ENCODE measurements around the gene SH2D6. TPM values are rescaled to one million over a fixed set of nuclear protein-coding genes. Genes with fewer than 3 reads are reported as not detected.

Gene SH2D6
- total RNA-seq, 1 experiment from 2014 or later: 0.37 TPM

GRCh38 chr2:85422072-85422457 is 3.6 kb downstream of the SH2D6 start:
- Histone ChIP-seq H3K9me2 (replicated peaks; ENCODE audit: insufficient read depth, low read length) (no peaks in the 10 kb centered on the region), H3K36me3 (ENCODE audit: insufficient read depth, low read length) (no peaks in the 10 kb centered on the region), H3K4me2 (ENCODE audit: low read depth, low read length, poor library complexity, severe bottlenecking) (no peak overlapping the region), H3K9ac (ENCODE audit: low read length) (no peak overlapping the region), H3K79me2 (ENCODE audit: low read length) (peaks cover 7% of the 10 kb centered on the region; the same call in 1 of the 2 replicates), H4K20me1 (ENCODE audit: insufficient read depth, low read depth, low read length) (no peaks in the 10 kb centered on the region), H3K27ac (ENCODE audit: low read length) (no peak overlapping the region), H3K4me1 (ENCODE audit: low read length) (peaks cover 28% of the 10 kb centered on the region), H3K4me3 (ENCODE audit: low read length) (no peak overlapping the region), H3K9me3 (ENCODE audit: low read length) (no peaks in the 10 kb centered on the region), H3K27me3 (ENCODE audit: low read length) (no peaks in the 10 kb centered on the region), H2AFZ (ENCODE audit: low read length) (no peak overlapping the region)
- no peak for DNase-seq

GRCh38 chr2:85423525-85423924 is 5.0 kb downstream of the SH2D6 start:
- Histone ChIP-seq H3K9me2 (replicated peaks; ENCODE audit: insufficient read depth, low read length) (no peaks in the 10 kb centered on the region), H3K9me3 (ENCODE audit: low read length) (no peaks in the 10 kb centered on the region), H4K20me1 (ENCODE audit: insufficient read depth, low read depth, low read length) (no peaks in the 10 kb centered on the region), H3K4me3 (ENCODE audit: low read length) (no peak overlapping the region), H3K4me2 (ENCODE audit: low read depth, low read length, poor library complexity, severe bottlenecking) (no peak overlapping the region), H3K27me3 (ENCODE audit: low read length) (no peaks in the 10 kb centered on the region), H2AFZ (ENCODE audit: low read length) (no peak overlapping the region), H3K4me1 (ENCODE audit: low read length) (peaks cover 30% of the 10 kb centered on the region), H3K79me2 (ENCODE audit: low read length) (peaks cover 7% of the 10 kb centered on the region; the same call in 1 of the 2 replicates), H3K9ac (ENCODE audit: low read length) (no peak overlapping the region), H3K36me3 (ENCODE audit: insufficient read depth, low read length) (no peaks in the 10 kb centered on the region), H3K27ac (ENCODE audit: low read length) (no peak overlapping the region)
- peak; percentile 42 for DNase-seq

GRCh38 chr2:85425588-85425987 is 7.1 kb downstream of the SH2D6 start:
- Histone ChIP-seq H3K4me3 (ENCODE audit: low read length) (no peak overlapping the region), H3K79me2 (ENCODE audit: low read length) (no peaks in the 10 kb centered on the region), H3K27ac (ENCODE audit: low read length) (no peak overlapping the region), H3K36me3 (ENCODE audit: insufficient read depth, low read length) (no peaks in the 10 kb centered on the region), H3K9me3 (ENCODE audit: low read length) (no peaks in the 10 kb centered on the region), H3K4me1 (ENCODE audit: low read length) (peaks cover 30% of the 10 kb centered on the region), H3K4me2 (ENCODE audit: low read depth, low read length, poor library complexity, severe bottlenecking) (no peak overlapping the region), H3K9me2 (replicated peaks; ENCODE audit: insufficient read depth, low read length) (no peaks in the 10 kb centered on the region), H3K9ac (ENCODE audit: low read length) (no peak overlapping the region), H2AFZ (ENCODE audit: low read length) (no peak overlapping the region), H3K27me3 (ENCODE audit: low read length) (no peaks in the 10 kb centered on the region), H4K20me1 (ENCODE audit: insufficient read depth, low read depth, low read length) (no peaks in the 10 kb centered on the region)
- no peak for DNase-seq

- no peak for DNase-seq
- H3K27me3 ChIP-seq (ENCODE audit: low read length): no peaks in the 10 kb centered on the region
- H3K4me2 ChIP-seq (ENCODE audit: low read depth, low read length, poor library complexity, severe bottlenecking): peak overlapping the region; percentile 11
- no peaks in the 10 kb centered on the region for H4K20me1 ChIP-seq (ENCODE audit: insufficient read depth, low read depth, low read length)
- peak overlapping the region; percentile 19; the same call in 1 of the 2 replicates for H3K9ac ChIP-seq (ENCODE audit: low read length)
- H3K9me2 ChIP-seq (replicated peaks; ENCODE audit: insufficient read depth, low read length): no peaks in the 10 kb centered on the region
- H3K79me2 ChIP-seq (ENCODE audit: low read length): no peaks in the 10 kb centered on the region
- no peaks in the 10 kb centered on the region for H3K9me3 ChIP-seq (ENCODE audit: low read length)
- no peaks in the 10 kb centered on the region for H3K36me3 ChIP-seq (ENCODE audit: insufficient read depth, low read length)
- peaks cover 41% of the 10 kb centered on the region for H3K4me1 ChIP-seq (ENCODE audit: low read length)
- H2AFZ ChIP-seq (ENCODE audit: low read length): no peak overlapping the region
- no peak overlapping the region for H3K4me3 ChIP-seq (ENCODE audit: low read length)
- H3K27ac ChIP-seq (ENCODE audit: low read length): no peak overlapping the region
Measured at GRCh38 chr2:85427300-85427835, 8.9 kb downstream of the SH2D6 start.

- DNase-seq: no peak
- no peak overlapping the region for H2AFZ ChIP-seq (ENCODE audit: low read length)
- peaks cover 41% of the 10 kb centered on the region for H3K4me1 ChIP-seq (ENCODE audit: low read length)
- H3K27me3 ChIP-seq (ENCODE audit: low read length): no peaks in the 10 kb centered on the region
- no peaks in the 10 kb centered on the region for H3K79me2 ChIP-seq (ENCODE audit: low read length)
- no peak overlapping the region for H3K27ac ChIP-seq (ENCODE audit: low read length)
- no peak overlapping the region for H3K4me3 ChIP-seq (ENCODE audit: low read length)
- H3K9ac ChIP-seq (ENCODE audit: low read length): no peak overlapping the region
- no peaks in the 10 kb centered on the region for H3K36me3 ChIP-seq (ENCODE audit: insufficient read depth, low read length)
- H4K20me1 ChIP-seq (ENCODE audit: insufficient read depth, low read depth, low read length): no peaks in the 10 kb centered on the region
- H3K9me2 ChIP-seq (replicated peaks; ENCODE audit: insufficient read depth, low read length): no peaks in the 10 kb centered on the region
- H3K4me2 ChIP-seq (ENCODE audit: low read depth, low read length, poor library complexity, severe bottlenecking): no peak overlapping the region
- H3K9me3 ChIP-seq (ENCODE audit: low read length): no peaks in the 10 kb centered on the region
Measured at GRCh38 chr2:85428343-85428881, 9.9 kb downstream of the SH2D6 start.

GRCh38 chr2:85429213-85429923 is 10.9 kb downstream of the SH2D6 start:
- Histone ChIP-seq H2AFZ (ENCODE audit: low read length) (no peak overlapping the region), H3K9me2 (replicated peaks; ENCODE audit: insufficient read depth, low read length) (no peaks in the 10 kb centered on the region), H3K4me2 (ENCODE audit: low read depth, low read length, poor library complexity, severe bottlenecking) (no peak overlapping the region), H3K27ac (ENCODE audit: low read length) (no peak overlapping the region), H4K20me1 (ENCODE audit: insufficient read depth, low read depth, low read length) (no peaks in the 10 kb centered on the region), H3K4me3 (ENCODE audit: low read length) (no peak overlapping the region), H3K9ac (ENCODE audit: low read length) (no peak overlapping the region; the same call in 1 of the 2 replicates), H3K27me3 (ENCODE audit: low read length) (no peaks in the 10 kb centered on the region), H3K36me3 (ENCODE audit: insufficient read depth, low read length) (no peaks in the 10 kb centered on the region), H3K79me2 (ENCODE audit: low read length) (no peaks in the 10 kb centered on the region), H3K4me1 (ENCODE audit: low read length) (peaks cover 41% of the 10 kb centered on the region), H3K9me3 (ENCODE audit: low read length) (no peaks in the 10 kb centered on the region)
- DNase-seq: peak; percentile 41

GRCh38 chr2:85429924-85430289 is 11.4 kb downstream of the SH2D6 start:
- no peak overlapping the region; the same call in 1 of the 2 replicates for H3K9ac ChIP-seq (ENCODE audit: low read length)
- H4K20me1 ChIP-seq (ENCODE audit: insufficient read depth, low read depth, low read length): no peaks in the 10 kb centered on the region
- no peak overlapping the region for H3K27ac ChIP-seq (ENCODE audit: low read length)
- no peak overlapping the region for H3K4me2 ChIP-seq (ENCODE audit: low read depth, low read length, poor library complexity, severe bottlenecking)
- no peak overlapping the region for H3K4me3 ChIP-seq (ENCODE audit: low read length)
- DNase-seq: no peak
- no peaks in the 10 kb centered on the region for H3K36me3 ChIP-seq (ENCODE audit: insufficient read depth, low read length)
- peaks cover 41% of the 10 kb centered on the region for H3K4me1 ChIP-seq (ENCODE audit: low read length)
- no peaks in the 10 kb centered on the region for H3K9me2 ChIP-seq (replicated peaks; ENCODE audit: insufficient read depth, low read length)
- no peaks in the 10 kb centered on the region for H3K9me3 ChIP-seq (ENCODE audit: low read length)
- no peaks in the 10 kb centered on the region for H3K27me3 ChIP-seq (ENCODE audit: low read length)
- no peaks in the 10 kb centered on the region for H3K79me2 ChIP-seq (ENCODE audit: low read length)
- H2AFZ ChIP-seq (ENCODE audit: low read length): no peak overlapping the region

- H3K9me2 ChIP-seq (replicated peaks; ENCODE audit: insufficient read depth, low read length): no peaks in the 10 kb centered on the region
- no peaks in the 10 kb centered on the region for H4K20me1 ChIP-seq (ENCODE audit: insufficient read depth, low read depth, low read length)
- H3K4me2 ChIP-seq (ENCODE audit: low read depth, low read length, poor library complexity, severe bottlenecking): peak overlapping the region; percentile 74
- DNase-seq: peak; percentile 79
- no peak overlapping the region for H3K27ac ChIP-seq (ENCODE audit: low read length)
- H3K9me3 ChIP-seq (ENCODE audit: low read length): no peaks in the 10 kb centered on the region
- no peaks in the 10 kb centered on the region for H3K79me2 ChIP-seq (ENCODE audit: low read length)
- H3K9ac ChIP-seq (ENCODE audit: low read length): peak overlapping the region; percentile 58
- H2AFZ ChIP-seq (ENCODE audit: low read length): no peak overlapping the region
- H3K36me3 ChIP-seq (ENCODE audit: insufficient read depth, low read length): no peaks in the 10 kb centered on the region
- H3K4me3 ChIP-seq (ENCODE audit: low read length): peak overlapping the region; percentile 50
- peaks cover 51% of the 10 kb centered on the region for H3K4me1 ChIP-seq (ENCODE audit: low read length)
- no peaks in the 10 kb centered on the region for H3K27me3 ChIP-seq (ENCODE audit: low read length)
Measured at GRCh38 chr2:85430752-85431569, 12.4 kb downstream of the SH2D6 start.
